Left ventricle myocardium inferior (tissue), 1 donor: ENCODE data around the gene WDR82. TPM values are rescaled to one million over a fixed set of nuclear protein-coding genes. Genes with fewer than 3 reads are reported as not detected.

Source experiments
- DNase-seq: peaks from one replicate; pipeline ENCODE4 v3.0.0-alpha.2; 2020
- H3K27ac ChIP-seq: fragments of 200-600 bp; replicated peaks from 2 replicates; pipeline ENCODE4 v1.8.0; 2021
- H3K27me3 ChIP-seq: fragments of 200-600 bp; 2 replicates; pipeline ENCODE4 v1.8.0; 2021; ENCODE audit warnings: low read depth
- H3K36me3 ChIP-seq: fragments of 200-600 bp; 2 replicates; pipeline ENCODE4 v1.8.0; 2021
- H3K4me1 ChIP-seq: fragments of 200-600 bp; 2 replicates; pipeline ENCODE4 v1.8.0; 2021
- H3K4me3 ChIP-seq: fragments of 200-600 bp; 2 replicates; pipeline ENCODE4 v1.8.0; 2021; ENCODE audit warnings: mild to moderate bottlenecking, moderate library complexity
- H3K9me3 ChIP-seq: fragments of 200-600 bp; replicated peaks from 2 replicates; pipeline ENCODE4 v1.8.0; 2021
- intact Hi-C: fragments of 100-400 bp; cut with micrococcal nuclease; formaldehyde crosslinking; loops from one replicate; pipeline ENCODE4 v1.11.0; 2022
- total RNA-seq: library from RNA; stranded (reverse); fragmentation: NEBNext Ultra II Directional; extraction: Animal tissue kit (Norgen Biotek cat#: 25700); gene quantifications from one replicate; pipeline ENCODE4 v1.2.1, GENCODE V29; 2021
- TF ChIP-seq, protein P1 (sequence below): fragments of 200-600 bp; IDR thresholded peaks from 2 replicates; pipeline ENCODE4 v1.8.0; 2021; ENCODE audit warnings: antibody characterized with exemption, mild to moderate bottlenecking, borderline replicate concordance
- donor health status: DM: no; HTN: yes; CAD: no; lungs with severe emphysema.

WDR82 gene
- total RNA-seq, 1 donor from 2014 or later = 61.6 TPM

DNA sequence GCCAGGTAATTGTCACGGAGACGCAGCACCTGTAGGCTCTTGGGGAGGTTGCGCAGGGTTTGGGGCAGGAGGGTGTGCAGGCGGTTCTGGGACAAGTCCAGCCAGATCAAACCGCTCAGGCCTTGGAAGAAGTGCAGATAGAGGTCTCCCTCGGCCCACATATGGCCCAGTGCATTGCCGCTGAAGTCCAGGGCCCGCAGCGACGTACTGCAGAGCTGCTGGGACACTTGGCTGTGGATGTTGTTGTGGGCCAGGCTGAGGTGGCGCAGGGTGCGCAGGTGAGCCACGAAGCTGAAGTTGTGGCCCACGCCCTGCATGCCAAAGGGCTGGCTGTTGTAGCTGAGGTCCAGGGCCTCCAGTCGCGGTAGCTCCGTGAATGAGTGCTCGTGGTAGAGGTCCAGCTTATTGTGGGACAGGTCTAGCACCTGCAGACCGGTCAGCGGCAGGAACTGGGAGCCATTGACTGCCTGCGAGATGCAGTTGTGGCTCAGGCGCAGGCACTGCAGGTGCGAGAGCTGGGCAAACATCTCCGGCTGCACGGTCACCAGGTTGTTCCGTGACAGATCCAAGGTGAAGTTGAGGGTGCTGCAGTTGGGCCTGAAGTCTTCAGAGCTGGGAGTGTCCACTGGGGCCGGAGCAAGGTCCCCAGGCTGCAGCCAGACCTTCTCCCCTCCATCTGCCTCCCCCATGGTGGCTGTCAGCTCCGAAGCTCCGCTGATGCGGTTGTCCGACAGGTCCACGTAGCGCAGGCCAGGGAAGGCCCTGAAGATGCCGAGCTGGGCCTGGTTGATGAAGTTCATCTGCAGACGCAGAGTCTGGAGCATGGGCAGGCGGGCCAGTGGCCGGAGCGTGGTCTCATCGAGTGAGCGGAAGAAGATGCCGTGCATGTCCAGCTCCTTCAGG lies 55.9 kb downstream of the WDR82 start:
- Histone ChIP-seq H3K27me3 (no peaks in the 10 kb centered on the region), H3K36me3 (peaks cover 2% of the 10 kb centered on the region), H3K27ac (no peak overlapping the region), H3K4me3 (no peak overlapping the region), H3K4me1 (peaks cover 33% of the 10 kb centered on the region), H3K9me3 (no peaks in the 10 kb centered on the region)
- TF ChIP-seq, protein P1, sequence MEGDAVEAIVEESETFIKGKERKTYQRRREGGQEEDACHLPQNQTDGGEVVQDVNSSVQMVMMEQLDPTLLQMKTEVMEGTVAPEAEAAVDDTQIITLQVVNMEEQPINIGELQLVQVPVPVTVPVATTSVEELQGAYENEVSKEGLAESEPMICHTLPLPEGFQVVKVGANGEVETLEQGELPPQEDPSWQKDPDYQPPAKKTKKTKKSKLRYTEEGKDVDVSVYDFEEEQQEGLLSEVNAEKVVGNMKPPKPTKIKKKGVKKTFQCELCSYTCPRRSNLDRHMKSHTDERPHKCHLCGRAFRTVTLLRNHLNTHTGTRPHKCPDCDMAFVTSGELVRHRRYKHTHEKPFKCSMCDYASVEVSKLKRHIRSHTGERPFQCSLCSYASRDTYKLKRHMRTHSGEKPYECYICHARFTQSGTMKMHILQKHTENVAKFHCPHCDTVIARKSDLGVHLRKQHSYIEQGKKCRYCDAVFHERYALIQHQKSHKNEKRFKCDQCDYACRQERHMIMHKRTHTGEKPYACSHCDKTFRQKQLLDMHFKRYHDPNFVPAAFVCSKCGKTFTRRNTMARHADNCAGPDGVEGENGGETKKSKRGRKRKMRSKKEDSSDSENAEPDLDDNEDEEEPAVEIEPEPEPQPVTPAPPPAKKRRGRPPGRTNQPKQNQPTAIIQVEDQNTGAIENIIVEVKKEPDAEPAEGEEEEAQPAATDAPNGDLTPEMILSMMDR = no peak
- intact Hi-C loops = no loop called here
- no peak for DNase-seq

DNA sequence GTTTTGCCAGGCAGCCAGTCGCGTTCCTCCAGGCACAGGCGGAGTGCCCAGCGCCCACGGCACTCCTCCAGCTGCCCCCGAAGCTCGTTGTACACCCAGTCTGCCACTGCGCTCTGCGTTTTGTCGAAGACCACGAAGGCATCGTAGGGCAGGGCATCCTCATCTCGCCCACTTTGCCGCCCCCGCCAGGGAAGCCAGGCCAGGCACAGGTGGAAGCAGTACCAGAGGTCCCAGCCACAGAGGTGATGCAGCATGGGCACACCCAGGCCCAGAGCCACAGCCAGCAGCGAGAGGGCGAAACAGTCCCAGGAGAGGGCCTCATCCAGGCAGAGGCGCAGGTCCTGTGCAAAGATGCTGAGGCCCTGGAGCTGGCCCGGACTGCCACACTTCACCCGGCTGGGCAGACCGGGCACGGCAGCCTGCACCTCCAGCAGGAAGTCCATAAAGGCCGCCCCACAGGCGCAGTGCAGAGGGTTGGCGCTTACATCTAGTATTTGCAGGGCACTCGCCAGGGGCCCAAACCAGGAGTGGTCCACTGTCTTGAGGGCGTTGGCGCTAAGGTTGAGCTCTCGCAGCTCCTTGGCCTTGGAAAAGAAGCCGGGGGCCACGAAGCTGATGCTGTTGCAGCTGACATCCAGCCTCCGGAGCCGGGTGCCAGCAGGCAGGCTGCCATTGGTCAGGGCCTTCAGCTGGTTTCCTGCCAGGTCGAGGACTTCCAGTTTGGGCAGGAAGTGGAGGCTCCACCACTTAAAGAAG lies 56.7 kb downstream of the WDR82 start:
- DNase-seq = no peak
- no peak overlapping the region for H3K4me3 ChIP-seq
- H3K9me3 ChIP-seq = no peaks in the 10 kb centered on the region
- H3K36me3 ChIP-seq = no peaks in the 10 kb centered on the region
- intact Hi-C loops = no loop called here
- peaks cover 41% of the 10 kb centered on the region for H3K4me1 ChIP-seq
- TF ChIP-seq, protein P1 = no peak
- no peak overlapping the region for H3K27ac ChIP-seq
- no peaks in the 10 kb centered on the region for H3K27me3 ChIP-seq

DNA sequence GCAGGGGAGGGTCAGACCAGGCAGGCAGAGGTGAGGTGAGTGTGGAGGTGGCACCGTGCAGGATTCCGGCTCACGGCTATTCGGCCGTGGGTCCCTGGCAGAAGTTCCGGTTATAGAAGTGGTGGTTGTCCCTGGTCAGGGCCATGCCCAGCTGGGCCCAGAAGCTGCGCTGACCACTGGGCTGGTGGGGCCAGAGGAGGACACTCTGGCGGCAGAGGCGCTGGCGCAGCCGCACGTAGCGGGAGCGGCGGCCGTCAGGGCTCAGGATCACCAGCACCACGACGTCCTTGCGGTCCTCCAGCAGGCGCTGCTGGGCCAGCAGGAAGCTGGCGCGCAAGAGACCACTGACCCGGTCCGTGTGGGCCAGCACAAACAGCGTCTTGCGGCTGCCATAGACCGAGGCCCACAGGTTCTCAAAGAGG lies 57.3 kb downstream of the WDR82 start:
- H3K27me3 ChIP-seq = no peaks in the 10 kb centered on the region
- H3K4me1 ChIP-seq = peaks cover 47% of the 10 kb centered on the region
- TF ChIP-seq, protein P1 = no peak
- H3K9me3 ChIP-seq = no peaks in the 10 kb centered on the region
- no peak overlapping the region for H3K27ac ChIP-seq
- H3K36me3 ChIP-seq = no peaks in the 10 kb centered on the region
- intact Hi-C loops = no loop called here
- DNase-seq = no peak
- H3K4me3 ChIP-seq = no peak overlapping the region

DNA sequence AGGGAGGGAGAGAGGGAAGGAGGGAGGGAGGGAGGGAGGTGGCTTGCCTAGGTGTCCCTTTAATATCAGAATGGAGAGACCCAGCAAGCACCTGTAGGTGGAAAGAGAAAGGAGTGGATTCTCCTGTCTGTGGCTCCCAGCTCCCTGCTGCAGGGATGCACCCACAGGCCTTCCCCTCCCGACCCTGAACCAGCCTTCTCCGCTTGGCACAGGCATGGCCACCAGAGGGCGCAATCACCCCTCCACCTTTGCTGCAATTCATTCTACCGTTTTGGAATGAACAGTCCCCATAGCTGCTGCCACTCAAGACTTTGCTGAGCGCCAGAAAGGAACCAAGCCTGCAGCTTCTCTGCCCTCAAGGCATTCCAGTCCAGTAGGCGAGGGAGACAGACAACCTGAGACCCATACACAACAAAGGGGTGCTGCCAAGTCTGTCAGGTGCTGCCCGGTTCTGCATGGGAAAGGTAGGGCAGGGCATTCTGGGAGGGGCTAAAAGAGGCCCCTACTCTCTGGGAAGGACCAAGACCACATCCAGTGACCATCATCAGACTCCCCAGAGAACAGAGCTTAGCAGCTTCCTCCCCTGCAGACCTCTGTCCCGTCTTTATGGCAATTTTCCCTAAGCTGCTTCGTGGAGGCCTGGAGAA lies 57.9 kb downstream of the WDR82 start:
- no peak overlapping the region for H3K27ac ChIP-seq
- H3K4me3 ChIP-seq = no peak overlapping the region
- H3K36me3 ChIP-seq = peaks cover 6% of the 10 kb centered on the region
- intact Hi-C loops = no loop called here
- no peaks in the 10 kb centered on the region for H3K27me3 ChIP-seq
- peaks cover 53% of the 10 kb centered on the region for H3K4me1 ChIP-seq
- no peaks in the 10 kb centered on the region for H3K9me3 ChIP-seq
- DNase-seq = peak; percentile 85
- TF ChIP-seq, protein P1 = peak; percentile 89

DNA sequence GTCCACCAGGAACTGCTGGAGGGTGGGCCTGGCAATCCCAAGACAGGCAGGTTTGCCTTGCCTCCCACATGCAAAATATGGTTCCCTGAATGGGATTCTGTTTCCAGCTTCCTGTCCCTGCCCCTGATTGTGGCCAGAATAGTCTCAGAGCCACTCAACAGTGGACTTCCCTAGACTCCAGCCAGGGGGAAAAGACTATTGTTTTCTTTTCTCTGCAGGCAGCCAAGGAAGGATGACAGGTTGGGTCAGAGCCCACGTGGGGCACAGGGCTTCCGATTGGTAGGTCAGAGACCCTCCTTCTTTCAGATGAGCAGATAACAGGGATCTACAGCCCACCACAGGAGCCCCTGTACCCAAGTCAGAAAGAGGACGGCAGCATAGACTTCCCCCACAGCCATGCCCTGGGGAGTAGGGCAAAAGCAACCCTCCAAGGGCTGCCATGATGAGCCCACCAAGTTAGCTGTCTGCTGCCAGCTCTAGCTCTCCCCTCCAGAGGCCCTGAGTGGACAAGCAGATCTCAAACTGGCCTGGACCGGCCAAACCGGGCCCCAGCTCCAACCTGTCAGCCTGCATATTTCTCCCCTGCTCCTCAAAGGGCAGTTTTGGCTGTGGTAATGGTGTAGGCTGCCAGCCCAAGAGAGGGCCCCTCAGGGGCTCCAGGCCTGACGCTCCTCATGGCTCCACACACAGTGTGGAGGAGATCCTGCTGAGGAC lies 59.4 kb downstream of the WDR82 start:
- TF ChIP-seq, protein P1 = peak; percentile 33
- Histone ChIP-seq H3K36me3 (peaks cover 20% of the 10 kb centered on the region), H3K9me3 (no peaks in the 10 kb centered on the region), H3K27ac (peak overlapping the region; percentile 86), H3K4me1 (peaks cover 68% of the 10 kb centered on the region), H3K27me3 (no peaks in the 10 kb centered on the region), H3K4me3 (peak overlapping the region; percentile 42)
- intact Hi-C loops = loop anchor here (10.0 kb wide), 1 partner anchor 64 kb away; the partner anchor contains the start of gene POC1A
- DNase-seq = no peak
